ENCODE results near the gene GALNT2. TPM values are rescaled to one million over a fixed set of nuclear protein-coding genes. Genes with fewer than 3 reads are reported as not detected.

The GALNT2 gene
- polyA plus RNA-seq, 2 donors = 11.2 to 15.3 TPM

DNA sequence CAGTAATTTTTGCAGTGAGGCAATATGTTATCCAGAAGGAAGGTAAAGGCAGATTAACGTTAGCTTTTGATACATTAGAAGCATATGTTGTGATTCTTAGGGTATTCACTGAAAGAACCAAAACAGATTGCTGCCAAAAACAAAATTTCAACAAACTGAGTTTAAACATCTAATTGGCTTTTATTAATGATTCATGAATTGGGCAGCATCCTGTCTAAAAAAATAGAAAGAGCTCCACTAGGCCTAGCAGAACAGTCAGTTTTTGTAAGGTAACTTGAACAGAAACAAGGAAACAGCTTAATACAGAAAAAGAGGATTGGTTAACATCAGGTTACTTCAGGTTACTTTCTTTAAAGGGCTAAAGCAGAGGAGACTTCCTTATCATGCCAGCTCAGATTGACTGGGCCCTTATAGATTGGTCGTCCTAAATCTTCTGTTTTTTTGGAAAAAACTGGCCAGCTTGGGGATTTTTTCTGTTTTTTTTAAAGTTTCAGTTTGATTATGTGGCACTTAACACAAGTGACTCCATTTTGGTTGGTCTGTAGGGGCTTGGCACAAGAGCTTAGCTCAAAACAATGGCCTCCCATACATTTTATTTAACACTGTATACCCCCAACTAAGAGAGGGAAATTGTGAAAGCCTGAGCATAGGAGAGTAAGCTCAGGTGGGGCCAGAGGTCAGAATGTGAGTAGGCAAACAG is 36.8 kb upstream of the GALNT2 start:
- H3K36me3 ChIP-seq (ENCODE audit: control insufficient read depth in 2 of 2, insufficient read depth in 2 of 2, low read length in 1 of 2) = no peaks in the 10 kb centered on the region
- H3K27me3 ChIP-seq (ENCODE audit: control insufficient read depth in 1 of 2, insufficient read depth in 2 of 2, low read length in 2 of 2) = peaks cover 0 to 3% of the 10 kb centered on the region in 2 donors
- 83 to 84% methylated on average over 2 of the region's 2 CpGs for WGBS, 2 donors
- H3K9me3 ChIP-seq (ENCODE audit: control insufficient read depth in 2 of 2, insufficient read depth in 1 of 2, low read depth in 1 of 2, low read length in 1 of 2) = peaks cover 0 to 2% of the 10 kb centered on the region in 2 donors
- H3K27ac ChIP-seq (ENCODE audit: low read depth in 2 of 2, low read length in 1 of 2) = no peak overlapping the region
- no peak overlapping the region for H3K4me3 ChIP-seq (ENCODE audit: low read depth in 1 of 2, low read length in 2 of 2)
- H3K4me1 ChIP-seq (ENCODE audit: control insufficient read depth in 2 of 2, insufficient read depth in 2 of 2, low read length in 1 of 2) = no peaks in the 10 kb centered on the region

DNA sequence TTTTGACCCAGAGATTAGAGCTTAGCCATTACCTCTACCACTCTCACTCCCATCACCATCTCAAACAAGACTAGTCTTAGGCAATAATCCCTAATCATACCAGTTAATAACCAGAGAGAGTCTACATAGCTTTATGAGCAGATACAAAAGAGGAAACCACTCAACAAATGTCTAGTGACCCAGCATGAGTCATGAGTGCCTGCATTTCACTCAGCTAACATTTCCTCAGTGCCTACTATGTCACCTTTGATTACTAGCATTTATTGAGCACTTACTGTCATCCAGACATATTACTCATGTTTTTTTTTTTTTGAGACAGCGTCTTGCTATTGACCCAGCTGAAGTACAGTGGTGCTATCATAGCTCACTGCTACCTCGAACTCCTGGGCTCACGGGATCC is 35.9 kb upstream of the GALNT2 start:
- WGBS, 2 donors = 81 to 88% methylated on average over 3 of the region's 3 CpGs
- H3K27me3 ChIP-seq (ENCODE audit: control insufficient read depth in 1 of 2, insufficient read depth in 2 of 2, low read length in 2 of 2) = peaks cover 0 to 3% of the 10 kb centered on the region in 2 donors
- no peak overlapping the region for H3K4me3 ChIP-seq (ENCODE audit: low read depth in 1 of 2, low read length in 2 of 2)
- no peaks in the 10 kb centered on the region for H3K36me3 ChIP-seq (ENCODE audit: control insufficient read depth in 2 of 2, insufficient read depth in 2 of 2, low read length in 1 of 2)
- no peak overlapping the region for H3K27ac ChIP-seq (ENCODE audit: low read depth in 2 of 2, low read length in 1 of 2)
- peaks cover 0 to 2% of the 10 kb centered on the region in 2 donors for H3K9me3 ChIP-seq (ENCODE audit: control insufficient read depth in 2 of 2, insufficient read depth in 1 of 2, low read depth in 1 of 2, low read length in 1 of 2)
- H3K4me1 ChIP-seq (ENCODE audit: control insufficient read depth in 2 of 2, insufficient read depth in 2 of 2, low read length in 1 of 2) = no peaks in the 10 kb centered on the region

DNA sequence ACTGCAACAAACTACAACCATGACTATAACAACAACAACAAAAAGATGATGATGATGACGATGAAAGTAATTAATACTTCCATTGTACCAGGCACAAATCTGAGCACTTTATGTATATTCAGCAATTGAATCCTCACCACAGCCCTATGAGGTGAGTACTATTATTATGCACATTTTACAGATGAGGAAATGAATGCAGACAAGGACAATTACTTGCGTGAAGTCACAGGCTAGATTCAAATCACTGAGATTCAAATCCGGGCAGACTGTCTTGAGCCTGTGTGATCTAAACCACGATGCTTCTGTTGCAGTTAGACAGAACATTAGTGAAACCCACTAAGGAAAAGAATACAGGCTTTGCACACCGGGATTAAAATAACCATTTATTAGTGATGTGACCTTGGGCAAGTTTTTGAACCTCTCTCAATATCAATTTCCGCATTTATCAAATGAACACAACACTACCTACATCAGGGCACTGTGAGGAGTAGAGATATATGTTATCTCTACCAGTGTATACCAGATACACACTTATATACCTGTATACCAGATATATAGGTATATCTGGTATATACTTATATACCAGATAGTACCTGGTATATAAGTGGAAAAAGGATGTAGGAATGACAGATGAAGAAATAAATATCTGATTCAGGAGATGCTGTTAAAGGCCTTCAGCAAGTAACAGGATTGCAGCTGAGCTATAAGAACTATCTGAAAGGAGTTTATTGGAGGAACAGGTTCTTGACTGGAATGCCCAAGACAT is 34.3 kb upstream of the GALNT2 start:
- H3K4me3 ChIP-seq (ENCODE audit: low read depth in 1 of 2, low read length in 2 of 2) = no peak overlapping the region
- no peak overlapping the region for H3K27ac ChIP-seq (ENCODE audit: low read depth in 2 of 2, low read length in 1 of 2)
- H3K36me3 ChIP-seq (ENCODE audit: control insufficient read depth in 2 of 2, insufficient read depth in 2 of 2, low read length in 1 of 2) = no peaks in the 10 kb centered on the region
- peaks cover 0 to 3% of the 10 kb centered on the region in 2 donors for H3K27me3 ChIP-seq (ENCODE audit: control insufficient read depth in 1 of 2, insufficient read depth in 2 of 2, low read length in 2 of 2)
- WGBS, 2 donors = 89 to 91% methylated on average over 6 of the region's 6 CpGs
- H3K4me1 ChIP-seq (ENCODE audit: control insufficient read depth in 2 of 2, insufficient read depth in 2 of 2, low read length in 1 of 2) = no peaks in the 10 kb centered on the region
- H3K9me3 ChIP-seq (ENCODE audit: control insufficient read depth in 2 of 2, insufficient read depth in 1 of 2, low read depth in 1 of 2, low read length in 1 of 2) = peaks cover 0 to 2% of the 10 kb centered on the region in 2 donors

GRCh38 chr1:230037261-230037660 is 29.8 kb upstream of the GALNT2 start:
- Histone ChIP-seq H3K4me3 (ENCODE audit: low read depth in 1 of 2, low read length in 2 of 2) (no peak overlapping the region), H3K9me3 (ENCODE audit: control insufficient read depth in 2 of 2, insufficient read depth in 1 of 2, low read depth in 1 of 2, low read length in 1 of 2) (no peaks in the 10 kb centered on the region), H3K27ac (ENCODE audit: low read depth in 2 of 2, low read length in 1 of 2) (no peak overlapping the region), H3K36me3 (ENCODE audit: control insufficient read depth in 2 of 2, insufficient read depth in 2 of 2, low read length in 1 of 2) (no peaks in the 10 kb centered on the region), H3K27me3 (ENCODE audit: control insufficient read depth in 1 of 2, insufficient read depth in 2 of 2, low read length in 2 of 2) (no peaks in the 10 kb centered on the region), H3K4me1 (ENCODE audit: control insufficient read depth in 2 of 2, insufficient read depth in 2 of 2, low read length in 1 of 2) (no peaks in the 10 kb centered on the region)
- 66 to 70% methylated on average over 3 of the region's 3 CpGs for WGBS, 2 donors

- Histone ChIP-seq H3K9me3 (ENCODE audit: control insufficient read depth in 2 of 2, insufficient read depth in 1 of 2, low read depth in 1 of 2, low read length in 1 of 2) (no peaks in the 10 kb centered on the region), H3K27ac (ENCODE audit: low read depth in 2 of 2, low read length in 1 of 2) (no peak overlapping the region), H3K27me3 (ENCODE audit: control insufficient read depth in 1 of 2, insufficient read depth in 2 of 2, low read length in 2 of 2) (no peaks in the 10 kb centered on the region), H3K4me3 (ENCODE audit: low read depth in 1 of 2, low read length in 2 of 2) (no peak overlapping the region), H3K36me3 (ENCODE audit: control insufficient read depth in 2 of 2, insufficient read depth in 2 of 2, low read length in 1 of 2) (no peaks in the 10 kb centered on the region), H3K4me1 (ENCODE audit: control insufficient read depth in 2 of 2, insufficient read depth in 2 of 2, low read length in 1 of 2) (no peaks in the 10 kb centered on the region)
- WGBS, 2 donors = 93% methylated on average over 10 of the region's 10 CpGs
Observed at GRCh38 chr1:230040440-230040839, 26.6 kb upstream of the GALNT2 start.

- no peaks in the 10 kb centered on the region for H3K9me3 ChIP-seq (ENCODE audit: control insufficient read depth in 2 of 2, insufficient read depth in 1 of 2, low read depth in 1 of 2, low read length in 1 of 2)
- H3K27ac ChIP-seq (ENCODE audit: low read depth in 2 of 2, low read length in 1 of 2) = no peak overlapping the region
- H3K4me3 ChIP-seq (ENCODE audit: low read depth in 1 of 2, low read length in 2 of 2) = no peak overlapping the region
- no peaks in the 10 kb centered on the region for H3K36me3 ChIP-seq (ENCODE audit: control insufficient read depth in 2 of 2, insufficient read depth in 2 of 2, low read length in 1 of 2)
- H3K4me1 ChIP-seq (ENCODE audit: control insufficient read depth in 2 of 2, insufficient read depth in 2 of 2, low read length in 1 of 2) = no peaks in the 10 kb centered on the region
- WGBS, 2 donors = 75 to 86% methylated on average over 3 of the region's 3 CpGs
- H3K27me3 ChIP-seq (ENCODE audit: control insufficient read depth in 1 of 2, insufficient read depth in 2 of 2, low read length in 2 of 2) = no peaks in the 10 kb centered on the region
Observed at GRCh38 chr1:230043081-230043480, 24.0 kb upstream of the GALNT2 start.

DNA sequence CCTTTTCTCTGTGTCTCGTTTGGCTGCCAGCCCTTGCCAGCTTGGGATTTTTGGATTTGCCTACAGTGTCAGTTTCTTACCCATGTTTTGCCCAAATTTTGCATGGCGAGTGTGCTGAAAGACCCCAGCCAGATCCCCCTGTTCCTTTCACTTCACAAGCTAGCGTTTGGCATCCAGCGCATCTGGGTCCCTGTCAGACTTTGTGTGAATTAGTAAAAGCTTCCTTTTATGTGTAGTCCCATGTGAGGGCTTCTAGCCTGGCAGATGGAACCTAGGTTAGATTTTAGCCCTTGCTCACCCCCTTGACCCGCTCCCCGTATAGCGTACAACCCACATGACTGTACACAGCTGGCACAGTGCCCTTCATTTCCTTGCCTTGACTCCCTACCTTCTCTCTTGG is 22.3 kb upstream of the GALNT2 start:
- WGBS, 2 donors = 89 to 90% methylated on average over 7 of the region's 7 CpGs
- Histone ChIP-seq H3K36me3 (ENCODE audit: control insufficient read depth in 2 of 2, insufficient read depth in 2 of 2, low read length in 1 of 2) (no peaks in the 10 kb centered on the region), H3K27me3 (ENCODE audit: control insufficient read depth in 1 of 2, insufficient read depth in 2 of 2, low read length in 2 of 2) (no peaks in the 10 kb centered on the region), H3K9me3 (ENCODE audit: control insufficient read depth in 2 of 2, insufficient read depth in 1 of 2, low read depth in 1 of 2, low read length in 1 of 2) (no peaks in the 10 kb centered on the region), H3K4me3 (ENCODE audit: low read depth in 1 of 2, low read length in 2 of 2) (no peak overlapping the region), H3K4me1 (ENCODE audit: control insufficient read depth in 2 of 2, insufficient read depth in 2 of 2, low read length in 1 of 2) (no peaks in the 10 kb centered on the region), H3K27ac (ENCODE audit: low read depth in 2 of 2, low read length in 1 of 2) (no peak overlapping the region)

GRCh38 chr1:230047114-230047865 is 19.7 kb upstream of the GALNT2 start:
- Histone ChIP-seq H3K4me3 (ENCODE audit: low read depth in 1 of 2, low read length in 2 of 2) (no peak overlapping the region), H3K27ac (ENCODE audit: low read depth in 2 of 2, low read length in 1 of 2) (no peak overlapping the region), H3K4me1 (ENCODE audit: control insufficient read depth in 2 of 2, insufficient read depth in 2 of 2, low read length in 1 of 2) (peaks cover 0 to 4% of the 10 kb centered on the region in 2 donors), H3K27me3 (ENCODE audit: control insufficient read depth in 1 of 2, insufficient read depth in 2 of 2, low read length in 2 of 2) (no peaks in the 10 kb centered on the region), H3K9me3 (ENCODE audit: control insufficient read depth in 2 of 2, insufficient read depth in 1 of 2, low read depth in 1 of 2, low read length in 1 of 2) (no peaks in the 10 kb centered on the region), H3K36me3 (ENCODE audit: control insufficient read depth in 2 of 2, insufficient read depth in 2 of 2, low read length in 1 of 2) (no peaks in the 10 kb centered on the region)
- WGBS, 2 donors = 66 to 67% methylated on average over 10 of the region's 10 CpGs

GRCh38 chr1:230048322-230048721 is 18.7 kb upstream of the GALNT2 start:
- Histone ChIP-seq H3K27me3 (ENCODE audit: control insufficient read depth in 1 of 2, insufficient read depth in 2 of 2, low read length in 2 of 2) (no peaks in the 10 kb centered on the region), H3K36me3 (ENCODE audit: control insufficient read depth in 2 of 2, insufficient read depth in 2 of 2, low read length in 1 of 2) (no peaks in the 10 kb centered on the region), H3K4me3 (ENCODE audit: low read depth in 1 of 2, low read length in 2 of 2) (no peak overlapping the region), H3K27ac (ENCODE audit: low read depth in 2 of 2, low read length in 1 of 2) (no peak overlapping the region), H3K4me1 (ENCODE audit: control insufficient read depth in 2 of 2, insufficient read depth in 2 of 2, low read length in 1 of 2) (peaks cover 0 to 4% of the 10 kb centered on the region in 2 donors), H3K9me3 (ENCODE audit: control insufficient read depth in 2 of 2, insufficient read depth in 1 of 2, low read depth in 1 of 2, low read length in 1 of 2) (no peaks in the 10 kb centered on the region)
- 90 to 97% methylated on average over 2 of the region's 2 CpGs for WGBS, 2 donors
